Astrocyte of the cerebellum (primary cell): ENCODE measurements around the gene SESN2.

Experiments used
- DNase-seq: peaks from one replicate; pipeline ENCODE4 v3.0.0-alpha.2; 2011; ENCODE audit warnings: low read depth
- H3K4me3 ChIP-seq: 2 replicates; pipeline ENCODE4 v1.5.1; 2011; ENCODE audit warnings: mild to moderate bottlenecking, low read depth, low read length, moderate library complexity
- CTCF ChIP-seq: IDR thresholded peaks from 2 replicates; pipeline ENCODE4 v1.5.1; 2012; ENCODE audit warnings: low read length, low read depth, moderate library complexity, mild to moderate bottlenecking; ENCODE audit errors: missing control alignments
- in situ Hi-C: cut with HindIII; loops from 2 replicates; pipeline ENCODE4 v1.10.0; 2017; ENCODE audit warnings: low sequenced_read_pairs

The SESN2 gene

GRCh38 chr1:28302247-28302646 is 42.9 kb downstream of the SESN2 start:
- in situ Hi-C loops = no loop called here
- no peak for TF ChIP-seq CTCF
- DNase-seq = no peak

GRCh38 chr1:28306301-28306949 is 47.1 kb downstream of the SESN2 start:
- H3K4me3 ChIP-seq = no peak overlapping the region
- TF ChIP-seq CTCF = no peak
- in situ Hi-C loops = no loop called here
- DNase-seq = no peak

More at GRCh38 chr1:28302247-28302646, 42.9 kb downstream of the SESN2 start:
- H3K4me3 ChIP-seq = no peak overlapping the region

GRCh38 chr1:28308750-28309149 is 49.4 kb downstream of the SESN2 start:
- TF ChIP-seq CTCF = no peak
- no peak overlapping the region for H3K4me3 ChIP-seq
- in situ Hi-C loops = no loop called here
- no peak for DNase-seq

- no peak for TF ChIP-seq CTCF
- no peak overlapping the region for H3K4me3 ChIP-seq
- no peak for DNase-seq
- in situ Hi-C loops = no loop called here
Observed at GRCh38 chr1:28309702-28310101, 50.4 kb downstream of the SESN2 start.

- in situ Hi-C loops = no loop called here
- DNase-seq = no peak
- no peak overlapping the region for H3K4me3 ChIP-seq
- no peak for TF ChIP-seq CTCF
Observed at GRCh38 chr1:28313702-28314546, 54.6 kb downstream of the SESN2 start.

GRCh38 chr1:28314547-28314941 is 55.2 kb downstream of the SESN2 start:
- H3K4me3 ChIP-seq = no peak overlapping the region
- TF ChIP-seq CTCF = no peak
- in situ Hi-C loops = no loop called here
- no peak for DNase-seq
